Myocyte (in vitro differentiated cells): ENCODE data around the gene HIPK4. TPM values are rescaled to one million over a fixed set of nuclear protein-coding genes. Genes with fewer than 3 reads are reported as not detected.
A peak's percentile ranks its signal among the peaks of the same experiment; 100 is the strongest.

Source experiments
- DNase-seq: peaks from one replicate; pipeline ENCODE4 v3.0.0-alpha.2; 2012; ENCODE audit warnings: low read depth
- total RNA-seq: library from RNA; depleted of rRNA; stranded (reverse); fragments of >200 nt; gene quantifications from 2 replicates; pipeline ENCODE4 v1.2.3, GENCODE V29; 2014

The HIPK4 gene
- total RNA-seq, 1 donor from 2014 or later = 0.05 TPM

DNA sequence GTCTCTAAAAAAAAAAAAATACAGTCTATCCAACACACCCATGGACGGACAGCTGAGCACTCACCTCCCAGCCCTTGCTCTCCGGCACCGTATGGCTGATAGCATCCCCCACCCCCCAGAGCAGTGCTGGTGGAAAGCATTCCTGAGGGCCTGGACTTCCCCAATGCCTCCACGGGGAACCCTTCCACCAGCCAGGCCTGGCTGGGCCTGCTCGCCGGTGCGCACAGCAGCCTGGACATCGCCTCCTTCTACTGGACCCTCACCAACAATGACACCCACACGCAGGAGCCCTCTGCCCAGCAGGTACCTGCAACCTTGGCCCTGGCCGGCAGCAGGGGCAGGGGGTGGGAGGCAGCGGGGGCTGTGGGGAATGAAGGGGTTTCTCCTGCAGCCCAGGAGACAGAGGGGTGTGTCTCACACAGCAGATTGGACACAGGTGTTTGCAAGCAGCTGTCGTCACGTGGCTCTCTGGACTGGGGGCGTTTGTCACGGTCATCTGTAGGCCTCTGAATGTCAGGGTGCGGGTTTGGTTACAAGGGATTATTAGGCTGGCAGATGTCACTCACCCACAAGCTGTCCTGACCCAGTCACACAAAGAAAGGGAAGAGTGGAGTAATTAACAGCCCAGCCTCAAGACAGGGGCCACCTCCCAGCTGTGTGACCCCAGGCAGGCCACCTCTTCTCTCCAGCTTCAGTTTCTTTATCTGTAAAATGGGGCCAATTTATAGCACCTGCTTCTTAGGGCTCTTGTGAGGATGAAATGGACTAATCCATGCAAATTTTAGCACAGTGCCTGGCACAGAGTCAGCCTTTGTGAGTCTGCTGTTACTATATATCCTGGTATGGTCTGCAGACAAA lies 22.2 kb downstream of the HIPK4 start:
- peak; percentile 95 for DNase-seq

DNA sequence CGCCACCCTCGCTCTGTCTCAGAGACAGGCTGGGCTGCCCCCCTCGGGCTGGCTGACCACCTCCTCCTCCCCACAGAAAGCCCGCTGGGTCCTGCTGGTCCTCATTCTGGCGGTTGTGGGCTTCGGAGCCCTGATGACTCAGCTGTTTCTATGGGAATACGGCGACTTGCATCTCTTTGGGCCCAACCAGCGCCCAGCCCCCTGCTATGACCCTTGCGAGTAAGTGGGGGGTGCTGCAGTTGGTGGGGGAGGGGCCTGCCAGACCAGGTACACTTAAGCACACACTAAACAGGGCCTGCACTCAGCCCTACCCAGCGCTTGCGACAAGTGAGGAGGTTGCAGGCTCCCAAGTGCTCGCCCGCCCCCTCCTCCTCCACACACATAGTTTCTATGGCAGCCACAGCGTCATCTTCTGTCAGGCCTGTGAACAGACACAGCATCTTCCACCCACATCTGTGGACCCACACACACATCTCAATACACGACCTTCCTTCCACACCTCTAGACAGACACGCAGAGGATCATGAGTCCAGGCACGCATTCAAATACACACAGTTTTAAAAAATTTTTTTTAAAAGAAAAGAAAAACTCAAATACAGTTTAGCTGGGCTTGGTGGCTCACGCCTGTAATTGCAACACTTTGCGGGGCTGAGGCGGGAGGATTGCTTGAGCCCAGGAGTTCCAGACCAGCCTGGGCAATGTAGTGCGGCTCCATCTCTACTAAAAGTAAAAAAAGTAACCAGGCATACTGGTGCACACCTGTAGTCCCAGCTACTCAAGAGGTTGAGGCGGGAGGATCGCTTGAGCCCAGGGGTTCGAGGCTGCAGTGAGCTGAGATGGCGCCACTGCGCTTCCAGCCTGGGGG lies 23.1 kb downstream of the HIPK4 start:
- DNase-seq = peak; percentile 16

- no peak for DNase-seq
These were observed 24.2 kb downstream of the HIPK4 start for GRCh38 chr19:40365613-40366401.

DNA sequence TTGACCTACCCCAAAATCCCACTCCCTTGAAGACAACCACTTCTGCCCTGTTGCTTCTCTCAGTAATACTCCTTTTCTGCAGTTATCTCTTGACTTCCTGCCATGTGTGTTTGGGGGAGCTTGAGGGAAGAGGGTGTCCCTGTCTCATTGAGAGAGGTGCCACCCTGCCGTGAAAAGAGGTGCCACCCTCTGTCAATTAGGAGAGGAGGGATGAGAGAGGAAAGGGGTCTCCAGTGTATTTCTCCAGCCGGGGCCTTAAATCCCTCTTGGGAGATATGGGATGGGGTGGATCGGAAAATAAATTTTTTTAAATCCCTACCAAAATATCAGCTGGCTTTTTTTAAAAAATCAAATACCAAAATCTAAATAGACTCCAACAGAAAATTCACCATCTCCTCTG lies 25.0 kb downstream of the HIPK4 start:
- no peak for DNase-seq

DNA sequence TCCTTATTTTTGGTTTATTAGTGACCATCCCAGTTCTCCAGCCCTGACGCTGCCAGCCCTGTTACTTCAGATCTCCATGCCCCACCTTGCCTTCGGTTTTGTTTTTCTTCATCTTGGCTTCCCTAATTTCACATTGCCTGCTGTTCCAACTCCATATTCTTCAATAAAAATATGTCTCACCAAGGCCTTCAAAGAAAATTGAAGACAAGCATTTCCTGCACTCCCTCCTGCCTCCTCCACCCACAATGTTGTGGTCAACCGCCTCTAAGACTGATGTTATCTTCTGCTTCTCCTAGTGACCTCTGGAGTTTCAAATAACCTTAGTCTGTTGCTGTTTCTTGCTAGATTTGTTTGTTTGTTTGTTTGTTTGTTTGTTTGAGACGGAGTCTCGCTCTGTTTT lies 26.9 kb downstream of the HIPK4 start:
- peak; percentile 19 for DNase-seq

DNA sequence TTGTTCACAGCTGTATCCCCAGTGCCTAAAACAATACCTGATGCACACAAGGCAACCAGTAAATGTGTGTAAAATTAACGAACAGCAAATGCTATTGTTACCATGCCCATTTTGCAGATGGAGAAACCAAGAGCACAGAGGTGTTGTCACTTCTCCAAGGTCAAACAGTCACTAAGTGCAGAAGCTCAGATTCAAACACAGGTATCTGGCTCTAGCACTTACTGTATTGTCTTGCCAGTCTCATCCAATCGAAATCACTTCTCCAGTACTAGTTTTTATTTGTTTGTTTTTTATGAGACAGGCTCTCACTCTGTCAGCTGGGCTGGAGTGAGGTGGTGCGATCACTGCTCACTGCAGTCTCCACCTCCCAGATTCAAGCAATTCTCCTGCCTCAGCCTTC lies 27.8 kb downstream of the HIPK4 start:
- DNase-seq = no peak

GRCh38 chr19:40360708-40361241 lies 29.2 kb downstream of the HIPK4 start:
- no peak for DNase-seq

GRCh38 chr19:40360020-40360707 lies 29.8 kb downstream of the HIPK4 start:
- no peak for DNase-seq

- no peak for DNase-seq
These were observed 31.2 kb downstream of the HIPK4 start for GRCh38 chr19:40358773-40359172.

DNA sequence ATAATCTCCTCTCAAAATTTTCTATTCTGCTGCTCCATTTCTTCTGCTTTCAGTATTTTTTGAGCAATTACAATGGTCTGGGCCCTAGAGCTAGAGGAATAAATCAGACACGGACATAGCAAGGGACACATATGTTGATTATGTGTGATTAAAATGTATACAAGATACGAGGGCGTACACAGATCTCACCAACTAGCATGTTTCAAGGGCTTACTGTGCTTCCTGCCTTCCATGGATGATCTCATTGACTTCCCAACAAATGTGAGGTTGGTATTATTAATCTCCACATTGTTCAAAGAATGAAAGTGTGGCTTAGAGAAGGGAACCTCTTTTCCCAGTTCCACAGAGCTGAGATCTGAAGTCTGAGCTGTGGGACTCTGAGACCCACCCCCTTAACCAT lies 32.3 kb downstream of the HIPK4 start:
- DNase-seq = no peak

DNA sequence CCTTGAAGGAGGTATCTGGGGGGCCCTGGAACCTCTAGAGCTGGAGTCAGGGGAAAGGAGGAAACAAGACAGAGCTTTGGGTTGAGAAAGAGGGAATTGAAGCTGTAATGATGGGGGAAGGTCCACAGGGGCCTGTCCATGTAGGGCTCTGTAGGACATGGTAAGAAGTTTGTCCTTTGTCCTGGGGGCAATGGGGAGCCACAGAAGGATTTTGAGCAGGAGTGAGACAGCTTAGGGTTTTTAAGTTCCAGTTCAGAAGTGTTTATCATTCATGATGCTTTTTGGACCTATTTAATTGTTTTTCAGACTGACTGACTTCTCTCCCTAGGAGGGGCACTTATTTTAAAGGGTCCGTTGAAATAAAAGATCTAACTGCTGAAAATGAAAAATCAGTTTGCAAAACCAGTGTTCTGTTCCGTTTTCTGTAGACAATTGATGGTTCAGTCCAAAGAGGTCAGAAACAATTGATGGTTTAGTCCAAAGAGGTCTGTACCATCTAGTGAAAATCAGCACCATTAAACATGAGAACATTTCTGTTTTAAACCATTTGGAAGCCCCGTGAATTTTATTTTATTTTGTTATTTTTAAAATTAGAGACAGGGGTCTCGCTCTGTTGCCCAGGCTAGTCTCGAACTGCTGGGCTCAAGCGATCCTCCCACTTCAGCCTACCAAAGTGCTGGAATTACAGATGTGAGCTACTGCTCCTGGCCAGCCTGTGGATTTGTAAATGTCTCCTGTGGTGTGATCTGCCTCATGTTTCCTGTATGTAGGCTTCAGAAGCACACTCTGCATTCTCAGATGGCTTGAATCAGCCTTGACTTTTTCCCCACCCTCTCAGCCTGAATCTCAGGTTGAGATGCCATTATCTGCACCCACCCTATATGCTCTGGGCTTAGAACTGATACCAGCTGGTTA lies 33.0 kb downstream of the HIPK4 start:
- DNase-seq = no peak

DNA sequence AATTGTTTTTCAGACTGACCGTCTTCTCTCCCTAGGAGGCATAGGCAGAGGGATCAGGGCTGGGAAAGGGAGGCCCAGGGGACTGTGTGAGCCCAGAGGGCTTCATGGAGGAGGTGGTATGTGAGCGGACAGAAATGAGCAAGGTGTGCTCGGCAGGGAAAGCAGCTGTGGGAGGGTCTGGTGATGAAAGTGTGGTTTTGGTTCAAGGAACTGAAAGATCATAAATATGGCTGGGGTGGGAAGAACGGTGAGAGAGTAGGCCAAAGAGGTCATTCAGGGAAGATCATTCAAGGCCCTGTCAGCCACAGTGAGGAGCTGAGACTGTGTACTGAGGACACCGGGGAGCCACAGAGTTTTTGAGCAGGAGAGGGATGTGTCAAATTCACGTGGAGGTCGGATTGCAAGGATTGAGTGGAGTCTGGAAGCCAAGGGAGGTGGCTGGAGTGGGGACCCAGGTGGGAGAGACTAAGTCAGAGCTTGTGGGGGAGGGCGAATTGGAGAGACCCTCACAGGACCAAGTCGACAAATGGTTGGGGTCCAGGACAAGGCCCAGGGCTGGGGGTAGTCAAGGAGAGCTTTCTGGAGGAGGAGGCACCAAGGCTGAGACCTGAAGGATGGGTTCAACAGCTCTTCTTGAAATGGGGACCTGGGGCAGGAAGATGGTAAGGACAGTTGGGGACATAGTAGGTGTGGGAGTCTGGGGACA lies 33.9 kb downstream of the HIPK4 start:
- no peak for DNase-seq

DNA sequence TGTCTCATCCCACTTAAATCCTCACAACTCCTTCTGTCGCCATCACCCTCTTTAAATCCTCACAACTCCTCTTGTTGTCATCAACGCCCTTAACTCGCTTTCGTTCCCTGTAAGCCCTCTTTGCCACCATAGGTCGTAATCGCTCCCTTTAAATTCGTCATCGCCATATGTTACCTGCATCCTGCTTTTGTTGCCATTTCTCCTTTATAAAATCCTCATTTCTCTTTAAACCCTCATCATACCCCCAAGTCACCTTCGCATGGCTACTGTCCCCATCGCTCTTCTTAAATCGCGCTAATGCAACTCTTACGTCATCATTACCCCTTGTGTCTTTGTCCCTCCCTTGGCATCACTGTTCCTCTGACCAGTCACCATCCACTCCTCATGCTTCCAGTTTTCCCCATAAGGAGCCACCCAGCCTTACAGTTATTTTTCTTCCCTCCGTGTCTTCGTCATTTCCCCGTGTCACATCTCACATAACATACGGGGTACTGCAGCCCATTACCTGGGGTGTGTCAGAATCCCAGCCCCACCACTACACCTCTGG lies 40.9 kb downstream of the HIPK4 start:
- DNase-seq = peak; percentile 67

GRCh38 chr19:40348125-40348913 lies 41.7 kb downstream of the HIPK4 start, which contains the start of the genes C19orf47 and PLD3:
Gene C19orf47, minus strand, starts transcription at chr19:40348397. Its CDS starts 6,540 bp downstream, at chr19:40341857.
Gene PLD3, plus strand, starts transcription at chr19:40348695. Its CDS starts 17,789 bp downstream, at chr19:40366484.
- peak; percentile 99 for DNase-seq

DNA sequence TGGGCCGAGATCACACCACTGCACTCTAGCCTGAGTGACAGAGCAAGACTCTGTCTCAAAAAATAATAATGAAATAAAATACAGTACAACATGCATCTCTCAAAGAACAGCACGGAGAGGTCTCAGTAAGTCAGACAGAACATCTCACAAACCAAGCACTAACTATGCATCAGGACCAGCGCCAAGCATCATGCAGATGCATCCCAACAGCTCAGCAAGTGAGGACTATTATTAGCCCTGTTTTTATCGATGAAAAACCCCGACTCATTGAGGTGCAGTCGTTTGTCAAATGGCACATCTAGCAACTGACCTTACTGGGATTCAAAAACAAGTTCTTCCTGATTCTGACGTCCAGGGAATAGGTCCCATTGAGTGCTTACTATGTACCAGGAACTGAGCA lies 45.6 kb downstream of the HIPK4 start:
- peak; percentile 69 for DNase-seq

- no peak for DNase-seq
These were observed 47.2 kb downstream of the HIPK4 start for GRCh38 chr19:40342644-40343311.
